WTC11 (cell line): ENCODE data around the gene LARP4B. TPM values are rescaled to one million over a fixed set of nuclear protein-coding genes. Genes with fewer than 3 reads are reported as not detected.

ENCODE experiments used
- ATAC-seq: fragments of 200-7000 bp; cut with Tn5 transposase; 2 replicates; pipeline ENCODE4 v1.10.0; 2021; ENCODE audit warnings: mild to moderate bottlenecking, moderate library complexity
- CTCF ChIA-PET: fragments of 300-600 bp; sonication (Branson Sonifier 250); formaldehyde crosslinking; loops from one replicate; lab custom pipeline; 2021; ENCODE audit warnings: antibody characterized with exemption; lab: Charles Lee
- POLR2A ChIA-PET: fragments of 350-600 bp; sonication (Branson Sonifier 250); formaldehyde crosslinking; loops from one replicate; lab custom pipeline; 2021; ENCODE audit warnings: antibody characterized with exemption; lab: Charles Lee
- DNase-seq: peaks from one replicate; pipeline ENCODE4 v3.0.0; 2021; ENCODE audit warnings: low spot score
- H3K27ac Mint-ChIP-seq: 2 replicates; pipeline ENCODE4 v1.8.0; 2021; ENCODE audit warnings: mixed read lengths
- H3K27me3 Mint-ChIP-seq: 2 replicates; pipeline ENCODE4 v1.8.0; 2021; ENCODE audit warnings: low read depth, mild to moderate bottlenecking, moderate library complexity, mixed read lengths
- H3K36me3 Mint-ChIP-seq: 2 replicates; pipeline ENCODE4 v1.8.0; 2021; ENCODE audit warnings: mixed read lengths
- H3K4me1 Mint-ChIP-seq: 2 replicates; pipeline ENCODE4 v1.8.0; 2022; ENCODE audit warnings: mixed read lengths
- H3K4me3 Mint-ChIP-seq: 2 replicates; pipeline ENCODE4 v1.8.0; 2021; ENCODE audit warnings: mild to moderate bottlenecking, moderate library complexity, mixed read lengths
- H3K9me3 Mint-ChIP-seq: 2 replicates; pipeline ENCODE4 v1.8.0; 2021; ENCODE audit warnings: mixed read lengths
- ATF1 ChIP-seq: sonication (generic); formaldehyde crosslinking; IDR thresholded peaks from 2 replicates; pipeline ENCODE4 v1.8.1; 2023; ENCODE audit warnings: mild to moderate bottlenecking, moderate library complexity, missing genetic modification reagents
- CREM ChIP-seq: sonication (generic); formaldehyde crosslinking; IDR thresholded peaks from 2 replicates; pipeline ENCODE4 v1.8.1; 2022; ENCODE audit warnings: mild to moderate bottlenecking, missing genetic modification reagents, moderate library complexity
- FOXK1 ChIP-seq: sonication (generic); formaldehyde crosslinking; IDR thresholded peaks from 2 replicates; pipeline ENCODE4 v1.8.0; 2022; ENCODE audit warnings: mild to moderate bottlenecking, moderate library complexity, missing genetic modification reagents
- GABPB1 ChIP-seq: sonication (generic); formaldehyde crosslinking; IDR thresholded peaks from 2 replicates; pipeline ENCODE4 v1.8.1; 2023; ENCODE audit warnings: mild to moderate bottlenecking, missing genetic modification reagents
- GRHL2 ChIP-seq: fragments of 250-450 bp; sonication (Bioruptor Pico); IDR thresholded peaks from 2 replicates; pipeline ENCODE4 v1.8.0; 2022; ENCODE audit warnings: mild to moderate bottlenecking, moderate library complexity; ENCODE audit not compliant: insufficient replicate concordance, severe bottlenecking
- HMGA2 ChIP-seq: fragments of 250-450 bp; sonication (Bioruptor Pico); IDR thresholded peaks from 2 replicates; pipeline ENCODE4 v1.4.0; 2021; ENCODE audit warnings: mild to moderate bottlenecking, moderate library complexity
- HMGXB4 ChIP-seq: sonication (generic); formaldehyde crosslinking; IDR thresholded peaks from 2 replicates; pipeline ENCODE4 v1.8.1; 2023; ENCODE audit warnings: mild to moderate bottlenecking, moderate library complexity, missing genetic modification reagents
- MLX ChIP-seq: sonication (generic); formaldehyde crosslinking; IDR thresholded peaks from 2 replicates; pipeline ENCODE4 v1.8.1; 2023; ENCODE audit warnings: mild to moderate bottlenecking, missing genetic modification reagents, moderate library complexity
- MXD4 ChIP-seq: fragments of 250-450 bp; sonication (Bioruptor Pico); IDR thresholded peaks from 2 replicates; pipeline ENCODE4 v1.8.0; 2021; ENCODE audit warnings: mild to moderate bottlenecking, moderate library complexity, borderline replicate concordance
- NFYB ChIP-seq: sonication (generic); formaldehyde crosslinking; conservative IDR thresholded peaks from 2 replicates; pipeline ENCODE4 v1.8.0; 2022; ENCODE audit warnings: low read depth, missing genetic modification reagents
- NR3C1 ChIP-seq: sonication (generic); formaldehyde crosslinking; conservative IDR thresholded peaks from 2 replicates; pipeline ENCODE4 v1.8.1; 2023; ENCODE audit warnings: low read depth, mild to moderate bottlenecking, missing genetic modification reagents
- SMAD3 ChIP-seq: sonication (generic); formaldehyde crosslinking; IDR thresholded peaks from 2 replicates; pipeline ENCODE4 v1.8.0; 2022; ENCODE audit warnings: missing genetic modification reagents, mild to moderate bottlenecking, borderline replicate concordance
- TCF7 ChIP-seq: sonication (generic); formaldehyde crosslinking; IDR thresholded peaks from 2 replicates; pipeline ENCODE4 v1.8.0; 2022; ENCODE audit warnings: mild to moderate bottlenecking, low read depth, missing genetic modification reagents, moderate library complexity
- TEAD4 ChIP-seq: sonication (generic); formaldehyde crosslinking; IDR thresholded peaks from 2 replicates; pipeline ENCODE4 v1.8.0; 2022; ENCODE audit warnings: mild to moderate bottlenecking, missing genetic modification reagents
- ZNF219 ChIP-seq: sonication (generic); formaldehyde crosslinking; IDR thresholded peaks from 2 replicates; pipeline ENCODE4 v1.8.0; 2023; ENCODE audit warnings: missing genetic modification reagents, mild to moderate bottlenecking, borderline replicate concordance
- ZNF232 ChIP-seq: sonication (generic); formaldehyde crosslinking; IDR thresholded peaks from 2 replicates; pipeline ENCODE4 v1.8.0; 2022; ENCODE audit warnings: mild to moderate bottlenecking, missing genetic modification reagents
- ZNF416 ChIP-seq: fragments of 250-450 bp; sonication (Bioruptor Pico); IDR thresholded peaks from 2 replicates; pipeline ENCODE4 v1.9.0; 2021; ENCODE audit warnings: mild to moderate bottlenecking, inconsistent platforms
- total RNA-seq: library from RNA; stranded (reverse); gene quantifications from 3 replicates; pipeline ENCODE4 v1.2.3, GENCODE V29; 2021
- TF ChIP-seq, protein P1 (sequence below): fragments of 200-600 bp; IDR thresholded peaks from 2 replicates; pipeline ENCODE4 v1.8.0; 2022; ENCODE audit warnings: antibody characterized with exemption
- TF ChIP-seq, protein P2 (sequence below): sonication (generic); formaldehyde crosslinking; IDR thresholded peaks from 2 replicates; pipeline ENCODE4 v1.8.0; 2022; ENCODE audit warnings: mild to moderate bottlenecking, missing genetic modification reagents
- TF ChIP-seq, protein P3 (sequence below): fragments of 250-450 bp; sonication (Bioruptor Pico); IDR thresholded peaks from 2 replicates; pipeline ENCODE4 v1.9.0; 2021; ENCODE audit warnings: mild to moderate bottlenecking, borderline replicate concordance

The LARP4B gene
- total RNA-seq, 1 experiment from 2014 or later = 87.1 TPM

DNA sequence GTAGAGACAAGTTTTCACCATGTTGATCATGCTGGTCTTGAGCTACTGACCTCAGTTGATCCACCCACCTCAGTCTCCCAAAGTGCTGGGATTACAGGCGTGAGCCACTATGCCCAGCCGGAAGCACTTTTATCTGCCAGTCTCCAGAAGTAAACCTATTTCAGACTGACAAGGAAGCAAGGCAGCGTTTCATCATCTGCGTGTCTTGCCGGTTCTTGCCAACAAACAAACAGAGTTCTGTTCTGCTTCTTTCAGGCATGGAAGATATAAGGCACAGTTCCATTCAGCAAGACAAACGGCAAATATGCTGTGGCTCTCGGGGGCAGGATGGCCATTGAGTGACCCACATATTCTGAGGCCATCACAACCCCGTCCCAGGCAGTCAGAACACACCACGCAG, 15.5 kb upstream of the LARP4B start:
- Mint-ChIP-seq H3K4me3 (no peak overlapping the region), H3K4me1 (peaks cover 5% of the 10 kb centered on the region), H3K27ac (no peak overlapping the region), H3K27me3 (peaks cover 5% of the 10 kb centered on the region), H3K9me3 (no peaks in the 10 kb centered on the region), H3K36me3 (no peaks in the 10 kb centered on the region)
- ChIA-PET CTCF (no interaction called here), POLR2A (no interaction called here)
- DNase-seq (no peak), ATAC-seq (no peak)
- TF ChIP-seq MXD4 (CRISPR knock-in tag) (no peak), GABPB1 (peak; percentile 26; the same call in 1 of the 2 replicates)

GRCh38 chr10:945778-946177, 14.3 kb upstream of the LARP4B start:
- ChIA-PET POLR2A (interaction anchor here (0.7 kb wide), 1 partner anchor 98 kb away, joined by 4 read pairs; no protein-coding TSS in a partner anchor), CTCF (no interaction called here)
- Mint-ChIP-seq H3K9me3 (no peaks in the 10 kb centered on the region), H3K4me1 (peaks cover 5% of the 10 kb centered on the region), H3K4me3 (no peak overlapping the region)
- peak; percentile 67 for ATAC-seq
- TF ChIP-seq, protein P1, sequence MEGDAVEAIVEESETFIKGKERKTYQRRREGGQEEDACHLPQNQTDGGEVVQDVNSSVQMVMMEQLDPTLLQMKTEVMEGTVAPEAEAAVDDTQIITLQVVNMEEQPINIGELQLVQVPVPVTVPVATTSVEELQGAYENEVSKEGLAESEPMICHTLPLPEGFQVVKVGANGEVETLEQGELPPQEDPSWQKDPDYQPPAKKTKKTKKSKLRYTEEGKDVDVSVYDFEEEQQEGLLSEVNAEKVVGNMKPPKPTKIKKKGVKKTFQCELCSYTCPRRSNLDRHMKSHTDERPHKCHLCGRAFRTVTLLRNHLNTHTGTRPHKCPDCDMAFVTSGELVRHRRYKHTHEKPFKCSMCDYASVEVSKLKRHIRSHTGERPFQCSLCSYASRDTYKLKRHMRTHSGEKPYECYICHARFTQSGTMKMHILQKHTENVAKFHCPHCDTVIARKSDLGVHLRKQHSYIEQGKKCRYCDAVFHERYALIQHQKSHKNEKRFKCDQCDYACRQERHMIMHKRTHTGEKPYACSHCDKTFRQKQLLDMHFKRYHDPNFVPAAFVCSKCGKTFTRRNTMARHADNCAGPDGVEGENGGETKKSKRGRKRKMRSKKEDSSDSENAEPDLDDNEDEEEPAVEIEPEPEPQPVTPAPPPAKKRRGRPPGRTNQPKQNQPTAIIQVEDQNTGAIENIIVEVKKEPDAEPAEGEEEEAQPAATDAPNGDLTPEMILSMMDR = no peak
- TF ChIP-seq, protein P2, sequence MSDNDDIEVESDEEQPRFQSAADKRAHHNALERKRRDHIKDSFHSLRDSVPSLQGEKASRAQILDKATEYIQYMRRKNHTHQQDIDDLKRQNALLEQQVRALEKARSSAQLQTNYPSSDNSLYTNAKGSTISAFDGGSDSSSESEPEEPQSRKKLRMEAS (CRISPR knock-in tag) = no peak
- TF ChIP-seq NR3C1 = no peak
- no peak for TF ChIP-seq HMGA2 (CRISPR knock-in tag)
- TF ChIP-seq NFYB (CRISPR knock-in tag) = no peak
- no peak for TF ChIP-seq MLX (CRISPR knock-in tag)
- TF ChIP-seq FOXK1 (CRISPR knock-in tag) = no peak
- TF ChIP-seq GRHL2 = no peak
- TF ChIP-seq ZNF232 (CRISPR knock-in tag) = no peak
- TF ChIP-seq, all 79 proteins: peak for 0
- no peaks in the 10 kb centered on the region for H3K36me3 Mint-ChIP-seq
- H3K27ac Mint-ChIP-seq = no peak overlapping the region
- H3K27me3 Mint-ChIP-seq = peaks cover 5% of the 10 kb centered on the region
- DNase-seq = no peak

GRCh38 chr10:944034-944831, 12.7 kb upstream of the LARP4B start:
- Mint-ChIP-seq H3K27ac (no peak overlapping the region), H3K4me1 (peaks cover 5% of the 10 kb centered on the region), H3K4me3 (no peak overlapping the region), H3K36me3 (no peaks in the 10 kb centered on the region), H3K27me3 (peaks cover 5% of the 10 kb centered on the region), H3K9me3 (no peaks in the 10 kb centered on the region)
- no peak for ATAC-seq
- ChIA-PET POLR2A (interaction anchor here (0.6 kb wide), 1 partner anchor 93 kb away, joined by 3 read pairs; no protein-coding TSS in a partner anchor), CTCF (interaction anchor here (0.6 kb wide), 1 partner anchor 517 kb away, joined by 3 read pairs; no protein-coding TSS in a partner anchor)
- DNase-seq = no peak
- TF ChIP-seq ZNF416 (CRISPR knock-in tag) = no peak
- TF ChIP-seq, protein P3, sequence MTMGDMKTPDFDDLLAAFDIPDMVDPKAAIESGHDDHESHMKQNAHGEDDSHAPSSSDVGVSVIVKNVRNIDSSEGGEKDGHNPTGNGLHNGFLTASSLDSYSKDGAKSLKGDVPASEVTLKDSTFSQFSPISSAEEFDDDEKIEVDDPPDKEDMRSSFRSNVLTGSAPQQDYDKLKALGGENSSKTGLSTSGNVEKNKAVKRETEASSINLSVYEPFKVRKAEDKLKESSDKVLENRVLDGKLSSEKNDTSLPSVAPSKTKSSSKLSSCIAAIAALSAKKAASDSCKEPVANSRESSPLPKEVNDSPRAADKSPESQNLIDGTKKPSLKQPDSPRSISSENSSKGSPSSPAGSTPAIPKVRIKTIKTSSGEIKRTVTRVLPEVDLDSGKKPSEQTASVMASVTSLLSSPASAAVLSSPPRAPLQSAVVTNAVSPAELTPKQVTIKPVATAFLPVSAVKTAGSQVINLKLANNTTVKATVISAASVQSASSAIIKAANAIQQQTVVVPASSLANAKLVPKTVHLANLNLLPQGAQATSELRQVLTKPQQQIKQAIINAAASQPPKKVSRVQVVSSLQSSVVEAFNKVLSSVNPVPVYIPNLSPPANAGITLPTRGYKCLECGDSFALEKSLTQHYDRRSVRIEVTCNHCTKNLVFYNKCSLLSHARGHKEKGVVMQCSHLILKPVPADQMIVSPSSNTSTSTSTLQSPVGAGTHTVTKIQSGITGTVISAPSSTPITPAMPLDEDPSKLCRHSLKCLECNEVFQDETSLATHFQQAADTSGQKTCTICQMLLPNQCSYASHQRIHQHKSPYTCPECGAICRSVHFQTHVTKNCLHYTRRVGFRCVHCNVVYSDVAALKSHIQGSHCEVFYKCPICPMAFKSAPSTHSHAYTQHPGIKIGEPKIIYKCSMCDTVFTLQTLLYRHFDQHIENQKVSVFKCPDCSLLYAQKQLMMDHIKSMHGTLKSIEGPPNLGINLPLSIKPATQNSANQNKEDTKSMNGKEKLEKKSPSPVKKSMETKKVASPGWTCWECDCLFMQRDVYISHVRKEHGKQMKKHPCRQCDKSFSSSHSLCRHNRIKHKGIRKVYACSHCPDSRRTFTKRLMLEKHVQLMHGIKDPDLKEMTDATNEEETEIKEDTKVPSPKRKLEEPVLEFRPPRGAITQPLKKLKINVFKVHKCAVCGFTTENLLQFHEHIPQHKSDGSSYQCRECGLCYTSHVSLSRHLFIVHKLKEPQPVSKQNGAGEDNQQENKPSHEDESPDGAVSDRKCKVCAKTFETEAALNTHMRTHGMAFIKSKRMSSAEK (CRISPR knock-in tag) = no peak
- TF ChIP-seq NFYB (CRISPR knock-in tag) = no peak
- TF ChIP-seq, protein P1 = no peak
- no peak for TF ChIP-seq HMGXB4 (CRISPR knock-in tag)
- TF ChIP-seq ATF1 (CRISPR knock-in tag) = no peak
- no peak for TF ChIP-seq TCF7
- no peak for TF ChIP-seq SMAD3 (CRISPR knock-in tag)
- TF ChIP-seq CREM = no peak
- TF ChIP-seq ZNF219 = no peak
- no peak for TF ChIP-seq GABPB1
- TF ChIP-seq TEAD4 (CRISPR knock-in tag) = no peak
